Activated CD8-positive, alpha-beta memory T cell treated with anti-CD3 and anti-CD28 coated beads, Interleukin-2, amount 50 U/mL, for 1 hour (primary cell): Measurements from ENCODE around the gene CTRL.
A peak's percentile ranks its signal among the peaks of the same experiment; 100 is the strongest.
"Not testable (repeated sequence)": the region's sequence is repeated elsewhere in the genome, so short reads cannot be mapped to it uniquely, and the experiment has no call there.

Experiments used
- DNase-seq: peaks from one replicate; pipeline ENCODE4 v3.0.0-alpha.2; 2020; ENCODE audit errors: extremely low read depth

The CTRL gene

GRCh38 chr16:67931712-67932461 lies at the start of gene CTRL:
CTRL (minus strand) TSS chr16:67931862; CDS start chr16:67931852, 10 bp downstream.
- DNase-seq, result no peak

GRCh38 chr16:67979955-67980678 lies 48.5 kb upstream of the CTRL start, which contains the start of gene DPEP3:
DPEP3 (minus strand) TSS chr16:67980499; CDS start chr16:67980380, 119 bp downstream.
- no peak for DNase-seq

GRCh38 chr16:67977469-67978227 lies 46.0 kb upstream of the CTRL start:
- DNase-seq, result no peak

GRCh38 chr16:67977005-67977404 lies 45.3 kb upstream of the CTRL start:
- DNase-seq, result no peak

GRCh38 chr16:67976205-67976604 lies 44.5 kb upstream of the CTRL start:
- DNase-seq, result no peak

GRCh38 chr16:67975321-67976105 lies 43.9 kb upstream of the CTRL start:
- no peak for DNase-seq

GRCh38 chr16:67972285-67972684 lies 40.6 kb upstream of the CTRL start:
- DNase-seq, result not testable (repeated sequence)

GRCh38 chr16:67971111-67971510 lies 39.4 kb upstream of the CTRL start:
- DNase-seq, result no peak

- no peak for DNase-seq
Measured at GRCh38 chr16:67969254-67970039, 37.8 kb upstream of the CTRL start.

- DNase-seq, result peak; percentile 54
Measured at GRCh38 chr16:67968400-67969253, 37.0 kb upstream of the CTRL start, which contains the start of gene SLC12A4. SLC12A4 (minus strand) TSS chr16:67968637; CDS start chr16:67968553, 84 bp downstream.

- no peak for DNase-seq
Measured at GRCh38 chr16:67967958-67968399, 36.3 kb upstream of the CTRL start.

GRCh38 chr16:67967183-67967957 lies 35.7 kb upstream of the CTRL start:
- DNase-seq, result no peak

- no peak for DNase-seq
Measured at GRCh38 chr16:67966549-67967182, 35.0 kb upstream of the CTRL start.

GRCh38 chr16:67965668-67966548 lies 34.2 kb upstream of the CTRL start:
- no peak for DNase-seq

- DNase-seq, result no peak
Measured at GRCh38 chr16:67964477-67965131, 32.9 kb upstream of the CTRL start.

- no peak for DNase-seq
Measured at GRCh38 chr16:67963662-67964321, 32.1 kb upstream of the CTRL start.
